Lung (tissue), 12 donors: ENCODE results near the gene FOXP4. TPM values are rescaled to one million over a fixed set of nuclear protein-coding genes. Genes with fewer than 3 reads are reported as not detected.

ENCODE experiments used
- ATAC-seq: fragments of 200-7000 bp; cut with Tn5 transposase; one replicate; pipeline ENCODE4 v1.9.1; 2020; ENCODE audit warnings: moderate number of reproducible peaks; ENCODE audit not compliant: insufficient read depth, low FRiP score
- DNase-seq, 3 donors: peaks; one replicate each; pipeline ENCODE4 v3.0.0-alpha.2; 2013 to 2017
- H3K27ac ChIP-seq, 2 donors: one replicate each; pipeline ENCODE4 v1.5.1; 2013; ENCODE audit warnings: mild to moderate bottlenecking in 2 of 2, moderate library complexity in 2 of 2, control low read depth in 1 of 2, inconsistent platforms in 1 of 2, low read depth in 1 of 2, low read length in 1 of 2
- H3K27me3 ChIP-seq, 3 donors: one replicate each; pipeline ENCODE4 v1.5.1; 2013; ENCODE audit warnings: low read length in 2 of 3; ENCODE audit not compliant: control insufficient read depth in 3 of 3, insufficient read depth in 3 of 3
- H3K36me3 ChIP-seq, 4 donors: one replicate each; pipeline ENCODE4 v1.5.1; 2013; ENCODE audit warnings: low read length in 4 of 4, mild to moderate bottlenecking in 1 of 4, moderate library complexity in 1 of 4; ENCODE audit not compliant: control insufficient read depth in 4 of 4, insufficient read depth in 4 of 4
- H3K4me1 ChIP-seq, 5 donors: one replicate each; pipeline ENCODE4 v1.5.1; 2013; ENCODE audit warnings: low read length in 5 of 5, mild to moderate bottlenecking in 2 of 5, moderate library complexity in 1 of 5; ENCODE audit not compliant: control insufficient read depth in 5 of 5, insufficient read depth in 5 of 5
- H3K4me3 ChIP-seq: one replicate; pipeline ENCODE4 v1.5.1; 2013; ENCODE audit warnings: mild to moderate bottlenecking, control low read depth, moderate library complexity
- H3K9ac ChIP-seq, 2 donors: one replicate each; pipeline ENCODE4 v1.5.1; 2013; ENCODE audit warnings: low read length in 2 of 2, control low read depth in 1 of 2; ENCODE audit not compliant: insufficient read depth in 1 of 2
- H3K9me3 ChIP-seq, 4 donors: one replicate each; pipeline ENCODE4 v1.5.1; 2013; ENCODE audit warnings: low read length in 3 of 4, mild to moderate bottlenecking in 1 of 4, moderate library complexity in 1 of 4; ENCODE audit not compliant: control insufficient read depth in 4 of 4, insufficient read depth in 3 of 4
- CTCF ChIP-seq: IDR thresholded peaks from 2 replicates; pipeline ENCODE4 v1.5.1; 2012; ENCODE audit warnings: mild to moderate bottlenecking; ENCODE audit errors: control extremely low read depth, extremely low read depth
- WGBS, 2 donors: extraction: QIAGEN DNeasy Blood & Tissue Kit; methylation state at CpG; one replicate each; pipeline ENCODE4 v1.1.7; 2013; 5-methylcytosine and 5-hydroxymethylcytosine counted together
- polyA plus RNA-seq, 2 donors: library from polyadenylated mRNA; stranded (reverse); fragments of 200-250 nt; gene quantifications; one replicate each; pipeline ENCODE4 v1.2.1, GENCODE V29; 2013
- total RNA-seq, 2 donors: library from RNA; depleted of rRNA in 1 of 2; stranded (reverse); fragments of >200 nt in 1 of 2; gene quantifications; one replicate each; pipeline ENCODE4 v1.2.1, GENCODE V29; 2014 to 2021
- donor health status: control.
- donor health status: control.
- donor health status: Bipolar disorder and iron deficiency.
- donor health status: healthy.
- donor health status: DM: yes; HTN: yes; CAD: no.

FOXP4 gene
- total and polyA plus RNA-seq, 4 donors, result 12.8 to 35.0 (median 22.2) TPM

GRCh38 chr6:41545247-41545702 is 906 bp upstream of the FOXP4 start:
- Histone ChIP-seq H3K4me1 (peaks cover 0 to 21% (median 11%) of the 10 kb centered on the region in 5 donors), H3K36me3 (no peaks in the 10 kb centered on the region), H3K27me3 (peaks cover 0 to 9% (median 6%) of the 10 kb centered on the region in 3 donors), H3K9me3 (no peaks in the 10 kb centered on the region), H3K27ac (no peak overlapping the region), H3K9ac (no peak overlapping the region), H3K4me3 (no peak overlapping the region)
- DNase-seq, result no peak
- ATAC-seq, result no peak
- WGBS, 2 donors, result 25 to 26% methylated on average over 15 of the region's 15 CpGs
- no peak for TF ChIP-seq CTCF

GRCh38 chr6:41546475-41546865 is 289 bp downstream of the FOXP4 start:
- no peaks in the 10 kb centered on the region for H3K9me3 ChIP-seq
- ATAC-seq (no peak), DNase-seq (no peak)
- peak overlapping the region; percentile 79 to 81 for H3K27ac ChIP-seq
- TF ChIP-seq CTCF, result no peak
- peak overlapping the region; percentile 65 for H3K4me3 ChIP-seq
- H3K36me3 ChIP-seq, result peaks cover 0 to 6% (median under 1%) of the 10 kb centered on the region in 4 donors
- H3K27me3 ChIP-seq, result peaks cover 0 to 9% (median 6%) of the 10 kb centered on the region in 3 donors
- peaks cover 0 to 30% (median 16%) of the 10 kb centered on the region in 5 donors for H3K4me1 ChIP-seq
- 0 to 1% methylated on average over 31 to 67 of the region's 67 CpGs for WGBS, 2 donors
- no peak overlapping the region for H3K9ac ChIP-seq

GRCh38 chr6:41546866-41547798 is 951 bp downstream of the FOXP4 start:
- peaks cover 0 to 9% (median 6%) of the 10 kb centered on the region in 3 donors for H3K27me3 ChIP-seq
- no peaks in the 10 kb centered on the region for H3K9me3 ChIP-seq
- peak overlapping the region; percentile 63 to 81 for H3K27ac ChIP-seq
- peaks cover 0 to 7% (median 2%) of the 10 kb centered on the region in 4 donors for H3K36me3 ChIP-seq
- ATAC-seq (no peak), DNase-seq (peak; percentile 44 to 54 (median 52))
- peaks cover 0 to 30% (median 17%) of the 10 kb centered on the region in 5 donors for H3K4me1 ChIP-seq
- H3K9ac ChIP-seq, result peak overlapping the region in 1 of 2 donors; percentile 10
- WGBS, 2 donors, result 0 to 1% methylated on average over 59 to 82 of the region's 82 CpGs
- no peak for TF ChIP-seq CTCF
- peak overlapping the region; percentile 65 for H3K4me3 ChIP-seq
